ENCODE results near the gene PTCH2.
"Not testable (repeated sequence)": the region's sequence is repeated elsewhere in the genome, so short reads cannot be mapped to it uniquely, and the experiment has no call there.

Gene PTCH2

GRCh38 chr1:44826375-44827196 is 16.5 kb downstream of the PTCH2 start:
- TF ChIP-seq, protein P1, sequence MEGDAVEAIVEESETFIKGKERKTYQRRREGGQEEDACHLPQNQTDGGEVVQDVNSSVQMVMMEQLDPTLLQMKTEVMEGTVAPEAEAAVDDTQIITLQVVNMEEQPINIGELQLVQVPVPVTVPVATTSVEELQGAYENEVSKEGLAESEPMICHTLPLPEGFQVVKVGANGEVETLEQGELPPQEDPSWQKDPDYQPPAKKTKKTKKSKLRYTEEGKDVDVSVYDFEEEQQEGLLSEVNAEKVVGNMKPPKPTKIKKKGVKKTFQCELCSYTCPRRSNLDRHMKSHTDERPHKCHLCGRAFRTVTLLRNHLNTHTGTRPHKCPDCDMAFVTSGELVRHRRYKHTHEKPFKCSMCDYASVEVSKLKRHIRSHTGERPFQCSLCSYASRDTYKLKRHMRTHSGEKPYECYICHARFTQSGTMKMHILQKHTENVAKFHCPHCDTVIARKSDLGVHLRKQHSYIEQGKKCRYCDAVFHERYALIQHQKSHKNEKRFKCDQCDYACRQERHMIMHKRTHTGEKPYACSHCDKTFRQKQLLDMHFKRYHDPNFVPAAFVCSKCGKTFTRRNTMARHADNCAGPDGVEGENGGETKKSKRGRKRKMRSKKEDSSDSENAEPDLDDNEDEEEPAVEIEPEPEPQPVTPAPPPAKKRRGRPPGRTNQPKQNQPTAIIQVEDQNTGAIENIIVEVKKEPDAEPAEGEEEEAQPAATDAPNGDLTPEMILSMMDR (IDR thresholded peaks at IDR 0.05; ENCODE audit: low read depth, low read length, missing control alignments): no peak
- DNase-seq (ENCODE audit: extremely low read depth, low read depth): no peak
- H3K4me3 ChIP-seq (replicated peaks; ENCODE audit: low read depth, low read length): no peak overlapping the region

DNA sequence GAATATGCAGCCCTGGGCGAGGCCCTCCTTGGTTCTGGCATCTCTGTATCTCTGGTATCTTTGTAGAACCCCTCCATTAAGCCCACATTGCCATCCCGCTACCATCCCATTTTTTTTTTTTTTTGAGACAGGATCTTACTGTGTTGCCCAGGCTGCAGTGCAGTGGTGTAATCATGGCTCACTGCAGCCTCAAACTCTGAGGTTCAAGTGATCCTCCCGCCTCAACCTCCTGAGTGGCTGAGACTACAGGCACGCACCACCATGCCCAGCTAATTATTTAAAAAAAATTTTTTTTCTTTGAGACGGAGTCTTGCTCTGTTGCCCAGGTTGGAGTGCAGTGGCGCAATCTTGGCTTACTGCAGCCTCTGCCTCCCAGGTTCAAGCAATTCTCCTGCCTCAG is 18.7 kb downstream of the PTCH2 start:
- DNase-seq (ENCODE audit: extremely low read depth, low read depth); H3K4me3 ChIP-seq (replicated peaks; ENCODE audit: low read depth, low read length): not testable (repeated sequence)

GRCh38 chr1:44822981-44823451 is 20.0 kb downstream of the PTCH2 start:
- no peak overlapping the region for H3K4me3 ChIP-seq (replicated peaks; ENCODE audit: low read depth, low read length)
- DNase-seq (ENCODE audit: extremely low read depth, low read depth): no peak
- TF ChIP-seq, protein P1 (IDR thresholded peaks at IDR 0.05; ENCODE audit: low read depth, low read length, missing control alignments): no peak

DNA sequence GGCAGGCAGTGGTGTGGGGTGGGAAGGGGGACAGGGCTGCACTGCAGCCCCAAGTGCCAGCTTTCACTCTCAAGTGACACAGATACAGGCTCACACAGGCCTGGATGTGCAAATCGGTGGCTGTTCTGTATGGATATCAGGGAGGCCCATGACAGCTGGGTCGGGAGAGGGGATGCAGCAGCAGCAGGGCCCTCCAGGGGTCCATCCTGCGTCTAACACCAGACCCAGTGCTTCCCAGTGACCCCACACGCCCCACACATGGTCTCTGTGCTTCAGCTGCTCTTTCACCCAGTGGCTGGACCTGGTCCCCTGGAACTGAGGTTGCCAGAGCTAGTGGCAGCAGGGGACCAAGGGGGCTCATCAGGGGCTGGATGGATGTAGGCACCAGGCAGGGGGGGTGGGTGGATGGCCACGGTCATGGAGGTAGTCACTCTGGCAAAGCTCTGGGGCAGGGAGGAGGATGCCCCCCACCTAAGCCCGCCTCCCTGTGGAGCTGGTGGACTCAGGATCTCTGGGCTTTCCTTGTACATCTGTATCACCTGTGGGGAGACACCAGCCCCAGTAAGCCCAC is 20.8 kb downstream of the PTCH2 start:
- TF ChIP-seq, protein P1 (IDR thresholded peaks at IDR 0.05; ENCODE audit: low read depth, low read length, missing control alignments): no peak
- H3K4me3 ChIP-seq (replicated peaks; ENCODE audit: low read depth, low read length): no peak overlapping the region

DNA sequence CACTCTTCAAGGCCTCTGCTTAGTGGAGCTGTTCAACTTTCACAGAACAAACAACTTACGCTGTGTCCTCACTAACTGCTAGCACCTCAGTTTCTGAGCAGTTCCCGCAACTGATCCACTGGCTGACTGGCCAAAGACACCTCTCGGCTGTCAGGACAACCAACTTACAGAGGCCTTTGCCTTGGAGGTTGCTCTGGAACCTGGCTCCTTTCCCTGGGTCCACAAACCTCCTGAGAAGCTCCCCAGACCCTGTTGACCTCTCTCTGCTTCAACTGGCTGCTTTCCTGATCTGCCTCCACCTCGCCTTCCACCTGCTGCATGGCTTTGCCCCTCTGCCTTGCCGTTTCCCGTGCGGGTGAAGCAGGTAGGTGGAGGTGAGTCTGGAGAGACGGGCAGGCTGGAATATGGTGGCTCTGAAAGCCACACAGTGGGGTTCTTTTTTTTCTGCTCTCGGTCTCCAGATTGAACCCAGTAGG is 21.8 kb downstream of the PTCH2 start:
- H3K4me3 ChIP-seq (replicated peaks; ENCODE audit: low read depth, low read length): no peak overlapping the region
- TF ChIP-seq, protein P1 (IDR thresholded peaks at IDR 0.05; ENCODE audit: low read depth, low read length, missing control alignments): no peak
- DNase-seq (ENCODE audit: extremely low read depth, low read depth): no peak

More for the DNA sequence above, 20.8 kb downstream of the PTCH2 start:
- DNase-seq (ENCODE audit: extremely low read depth, low read depth): no peak

DNA sequence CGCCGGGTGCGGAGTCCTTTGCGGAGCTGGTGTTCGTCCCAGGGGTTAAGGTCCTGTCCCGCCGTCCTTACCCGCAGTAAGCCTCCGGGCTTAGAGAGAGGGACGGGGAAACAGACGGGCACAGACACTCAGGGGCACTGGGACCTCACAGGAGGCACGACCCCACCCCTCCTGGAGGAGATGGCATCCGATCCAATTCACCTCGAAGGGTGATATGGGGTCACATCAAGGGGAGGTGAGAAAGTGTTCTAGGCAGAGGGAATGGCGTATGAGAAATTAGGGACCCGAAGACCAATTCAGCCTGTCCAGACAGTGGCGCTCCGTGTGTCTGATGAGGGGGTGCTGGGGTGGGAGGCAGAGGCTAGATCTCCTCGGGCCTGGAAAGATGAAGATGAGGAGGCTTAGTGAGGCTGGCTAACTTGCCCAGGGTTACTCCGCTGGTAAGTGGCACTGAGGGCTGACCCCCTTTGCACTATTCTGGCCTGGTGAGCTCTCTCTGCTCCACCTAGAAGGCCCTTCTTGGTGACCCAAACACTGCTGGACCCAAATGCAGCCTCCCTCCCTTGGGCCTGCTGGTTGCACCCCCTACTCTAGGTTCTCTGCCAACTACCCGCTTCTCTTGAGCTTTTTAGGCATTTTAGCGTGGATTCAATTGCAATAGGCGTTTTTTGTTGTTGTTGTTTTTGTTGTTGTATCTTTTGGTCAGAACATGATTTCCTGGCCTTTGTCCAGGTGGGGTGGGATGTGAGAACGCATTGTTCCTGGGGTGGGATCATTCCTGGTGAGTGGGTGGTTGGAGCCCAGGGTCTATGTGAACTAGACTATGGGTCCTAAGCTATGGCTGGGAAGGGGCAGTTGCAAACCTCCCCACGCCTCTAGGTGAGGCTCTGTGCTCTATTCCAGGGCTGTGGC is 22.5 kb downstream of the PTCH2 start:
- TF ChIP-seq, protein P1 (IDR thresholded peaks at IDR 0.05; ENCODE audit: low read depth, low read length, missing control alignments): no peak
- H3K4me3 ChIP-seq (replicated peaks; ENCODE audit: low read depth, low read length): peak overlapping the region; percentile 47
- no peak for DNase-seq (ENCODE audit: extremely low read depth, low read depth)

All from HFF-Myc (cell line).